ENCODE measurements around the gene IL22RA2.

IL22RA2 gene

DNA sequence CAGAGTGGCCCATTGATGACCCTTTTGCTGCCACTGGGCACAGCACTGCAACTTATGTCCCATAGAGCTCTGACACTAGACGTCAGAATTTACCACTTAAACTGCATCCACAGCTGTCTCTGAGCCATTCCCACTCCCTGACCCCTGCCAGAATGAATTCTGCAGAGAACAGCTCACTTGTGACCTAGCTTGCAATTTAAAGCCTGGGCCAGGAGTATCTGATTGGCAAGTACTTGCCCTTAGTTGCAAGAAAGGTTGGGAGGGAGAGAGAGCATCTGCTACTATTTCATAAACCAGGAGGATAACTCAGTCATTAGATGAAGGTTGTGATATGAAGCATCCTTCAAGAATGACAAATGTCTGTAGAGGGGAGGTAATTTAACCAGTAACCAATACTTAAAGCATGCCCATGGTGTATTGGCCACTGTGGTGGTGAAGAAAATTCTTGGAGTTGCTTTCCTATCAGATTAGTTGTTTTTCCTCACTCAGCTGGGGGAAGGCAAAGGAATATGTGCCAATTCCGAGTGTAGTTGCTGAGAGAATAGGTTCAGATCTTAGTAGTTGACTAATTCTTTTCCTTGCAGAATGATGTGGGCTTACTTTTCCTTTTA is 46.5 kb downstream of the IL22RA2 start:
- DNase-seq (ENCODE audit: low read depth), result no peak
- no peak overlapping the region for H3K4me3 ChIP-seq (ENCODE audit: low read depth, low read length)
- TF ChIP-seq, protein P1, sequence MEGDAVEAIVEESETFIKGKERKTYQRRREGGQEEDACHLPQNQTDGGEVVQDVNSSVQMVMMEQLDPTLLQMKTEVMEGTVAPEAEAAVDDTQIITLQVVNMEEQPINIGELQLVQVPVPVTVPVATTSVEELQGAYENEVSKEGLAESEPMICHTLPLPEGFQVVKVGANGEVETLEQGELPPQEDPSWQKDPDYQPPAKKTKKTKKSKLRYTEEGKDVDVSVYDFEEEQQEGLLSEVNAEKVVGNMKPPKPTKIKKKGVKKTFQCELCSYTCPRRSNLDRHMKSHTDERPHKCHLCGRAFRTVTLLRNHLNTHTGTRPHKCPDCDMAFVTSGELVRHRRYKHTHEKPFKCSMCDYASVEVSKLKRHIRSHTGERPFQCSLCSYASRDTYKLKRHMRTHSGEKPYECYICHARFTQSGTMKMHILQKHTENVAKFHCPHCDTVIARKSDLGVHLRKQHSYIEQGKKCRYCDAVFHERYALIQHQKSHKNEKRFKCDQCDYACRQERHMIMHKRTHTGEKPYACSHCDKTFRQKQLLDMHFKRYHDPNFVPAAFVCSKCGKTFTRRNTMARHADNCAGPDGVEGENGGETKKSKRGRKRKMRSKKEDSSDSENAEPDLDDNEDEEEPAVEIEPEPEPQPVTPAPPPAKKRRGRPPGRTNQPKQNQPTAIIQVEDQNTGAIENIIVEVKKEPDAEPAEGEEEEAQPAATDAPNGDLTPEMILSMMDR (IDR thresholded peaks at IDR 0.05; ENCODE audit: insufficient read depth, low read depth, low read length, missing control alignments), result no peak

DNA sequence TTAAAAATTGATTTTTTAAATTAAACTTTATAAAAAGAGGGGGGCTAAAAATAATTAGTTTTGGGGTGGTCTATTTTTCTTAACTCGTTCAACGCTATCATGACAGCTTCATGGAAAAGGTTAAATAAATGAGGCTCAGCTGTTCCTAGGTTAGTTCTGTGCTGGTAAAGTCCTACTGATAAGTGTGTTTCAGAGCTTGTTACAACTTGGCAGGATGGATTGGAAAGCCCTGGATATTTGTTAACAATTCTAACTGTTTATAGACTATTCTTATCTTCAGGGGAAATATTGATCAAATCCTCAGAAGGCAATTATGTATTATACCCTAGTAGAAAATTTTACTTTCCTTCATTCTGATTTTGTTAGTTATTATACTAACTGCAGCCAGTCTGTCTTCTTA is 50.4 kb downstream of the IL22RA2 start:
- no peak for DNase-seq (ENCODE audit: low read depth)
- TF ChIP-seq, protein P1 (IDR thresholded peaks at IDR 0.05; ENCODE audit: insufficient read depth, low read depth, low read length, missing control alignments), result no peak
- H3K4me3 ChIP-seq (ENCODE audit: low read depth, low read length), result no peak overlapping the region

DNA sequence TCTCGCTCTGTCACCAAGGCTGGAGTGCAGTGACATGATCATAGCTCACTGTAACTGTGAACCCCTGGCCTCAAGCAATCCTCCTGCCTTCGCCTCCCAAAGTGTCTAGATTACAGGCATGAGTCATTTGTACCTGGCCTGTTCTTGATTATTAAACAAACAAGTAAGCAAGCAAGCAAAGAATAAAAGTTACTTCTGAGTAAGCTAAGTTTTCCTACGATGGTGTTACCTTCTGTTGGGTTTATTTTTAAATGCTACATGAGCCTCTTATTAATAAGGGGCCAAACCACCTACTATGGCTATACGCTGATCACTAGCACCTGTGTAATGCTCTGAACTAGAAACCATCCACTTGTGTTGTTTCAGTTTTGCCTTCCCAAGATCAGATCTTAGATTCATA is 50.8 kb downstream of the IL22RA2 start:
- TF ChIP-seq, protein P1 (IDR thresholded peaks at IDR 0.05; ENCODE audit: insufficient read depth, low read depth, low read length, missing control alignments), result no peak
- peak; percentile 72 for DNase-seq (ENCODE audit: low read depth)

DNA sequence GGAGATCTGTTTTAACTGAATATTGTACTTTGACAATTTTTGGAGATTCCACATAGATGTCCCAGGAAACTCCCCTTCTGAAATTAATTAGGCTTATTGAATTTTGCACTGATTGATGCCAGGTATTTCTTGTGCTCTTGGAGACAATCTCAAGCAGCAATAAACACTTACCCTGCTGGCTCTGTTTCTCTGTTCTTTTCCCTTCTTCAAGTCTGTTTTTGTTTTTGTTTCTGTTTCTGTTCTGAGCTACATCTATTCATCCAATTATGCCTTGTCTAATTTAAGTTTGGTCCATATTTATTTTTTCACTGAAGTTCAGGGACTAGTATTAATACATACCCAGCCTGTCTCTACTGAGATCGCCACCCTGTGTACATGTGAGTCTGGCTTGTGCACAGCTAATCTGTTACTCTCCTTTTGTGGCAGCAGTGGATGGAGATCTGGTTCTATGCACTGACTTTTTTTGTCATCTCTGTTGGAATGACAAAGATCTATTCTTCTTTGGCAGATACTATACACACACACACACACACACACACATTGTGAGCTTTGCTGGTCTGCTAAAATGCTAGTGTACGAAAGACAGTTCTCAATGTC is 51.9 kb downstream of the IL22RA2 start:
- H3K4me3 ChIP-seq (ENCODE audit: low read depth, low read length), result peak overlapping the region; percentile 26
- peak; percentile 42 for DNase-seq (ENCODE audit: low read depth)
- TF ChIP-seq, protein P1 (IDR thresholded peaks at IDR 0.05; ENCODE audit: insufficient read depth, low read depth, low read length, missing control alignments), result no peak

More for the DNA sequence above, 50.8 kb downstream of the IL22RA2 start:
- no peak overlapping the region for H3K4me3 ChIP-seq (ENCODE audit: low read depth, low read length)

DNA sequence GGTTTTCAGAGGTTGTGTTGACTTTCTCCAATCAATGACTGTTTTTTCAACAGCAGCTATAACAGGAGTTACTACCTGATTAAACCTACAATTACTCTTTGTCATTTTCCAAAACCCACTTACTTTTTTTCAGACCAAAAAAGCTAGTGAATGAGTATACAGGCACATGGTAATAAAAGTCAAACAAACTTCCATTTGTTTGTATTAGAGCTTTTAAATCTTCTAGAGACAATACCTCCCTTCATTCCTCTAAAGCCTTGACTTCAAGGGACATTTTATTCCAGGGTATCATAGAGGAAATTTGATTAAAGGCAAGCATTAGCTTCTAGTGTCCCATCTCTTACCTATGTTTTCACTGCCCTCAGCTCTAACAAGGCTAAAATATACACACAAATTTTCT is 52.7 kb downstream of the IL22RA2 start:
- DNase-seq (ENCODE audit: low read depth), result no peak
- no peak overlapping the region for H3K4me3 ChIP-seq (ENCODE audit: low read depth, low read length)
- TF ChIP-seq, protein P1 (IDR thresholded peaks at IDR 0.05; ENCODE audit: insufficient read depth, low read depth, low read length, missing control alignments), result no peak

DNA sequence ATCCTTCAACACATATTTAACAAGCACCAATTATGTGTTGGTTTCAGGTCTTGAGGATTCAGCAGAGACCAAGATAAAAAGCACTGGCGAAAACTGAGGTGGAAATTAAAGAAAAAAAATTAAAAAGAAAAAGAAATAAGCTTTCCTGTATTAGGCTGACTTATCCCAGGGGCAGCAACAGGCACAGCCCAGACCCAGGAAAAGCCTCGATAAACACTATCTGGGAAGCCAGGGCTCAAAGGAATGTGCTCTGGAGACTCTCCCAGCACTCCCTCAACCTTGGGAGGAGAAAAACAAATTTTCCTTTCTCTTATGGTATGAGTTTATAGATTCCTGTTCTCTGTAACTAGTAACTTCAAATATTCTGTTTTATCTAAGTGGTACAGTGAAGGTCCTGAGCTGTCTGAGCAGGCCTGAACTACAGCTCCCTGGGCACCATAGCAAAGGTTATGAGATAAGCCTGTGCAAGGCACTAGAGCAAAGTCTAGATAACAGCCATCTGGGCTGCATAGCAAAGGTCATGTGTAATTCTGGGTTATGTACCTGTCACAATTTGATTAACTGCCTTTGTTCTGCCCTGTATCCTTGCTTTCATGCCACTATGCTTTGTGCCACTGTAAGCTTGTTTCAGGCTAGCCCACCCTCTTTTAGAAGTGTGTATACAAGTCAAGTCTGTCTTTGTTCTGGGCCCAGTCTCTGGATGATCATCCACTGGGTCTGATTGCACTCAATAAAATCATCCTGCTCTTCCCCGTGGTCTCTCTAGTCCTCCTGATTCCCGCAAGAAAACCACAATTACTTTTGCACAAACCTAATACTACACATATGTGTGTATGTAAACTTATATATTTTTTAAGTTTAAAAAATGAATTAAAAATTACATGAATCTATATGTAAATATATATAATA is 54.0 kb downstream of the IL22RA2 start:
- DNase-seq (ENCODE audit: low read depth), result no peak
- H3K4me3 ChIP-seq (ENCODE audit: low read depth, low read length), result no peak overlapping the region
- TF ChIP-seq, protein P1 (IDR thresholded peaks at IDR 0.05; ENCODE audit: insufficient read depth, low read depth, low read length, missing control alignments), result no peak
